GM12892 (cell line): Measurements from ENCODE around the gene LEMD2.

Experiments
- POLR2A ChIP-seq: IDR thresholded peaks from 2 replicates; pipeline ENCODE4 v1.6.1; 2011; ENCODE audit warnings: low read depth, low read length, control low read depth
- POLR2AphosphoS5 ChIP-seq: IDR thresholded peaks from 2 replicates; pipeline ENCODE4 v1.6.1; 2011; ENCODE audit warnings: low read depth, low read length, control low read depth
- TAF1 ChIP-seq: IDR thresholded peaks from 2 replicates; pipeline ENCODE4 v1.6.1; 2011; ENCODE audit warnings: low read depth, mild to moderate bottlenecking, control low read depth, low read length, borderline replicate concordance

DNA sequence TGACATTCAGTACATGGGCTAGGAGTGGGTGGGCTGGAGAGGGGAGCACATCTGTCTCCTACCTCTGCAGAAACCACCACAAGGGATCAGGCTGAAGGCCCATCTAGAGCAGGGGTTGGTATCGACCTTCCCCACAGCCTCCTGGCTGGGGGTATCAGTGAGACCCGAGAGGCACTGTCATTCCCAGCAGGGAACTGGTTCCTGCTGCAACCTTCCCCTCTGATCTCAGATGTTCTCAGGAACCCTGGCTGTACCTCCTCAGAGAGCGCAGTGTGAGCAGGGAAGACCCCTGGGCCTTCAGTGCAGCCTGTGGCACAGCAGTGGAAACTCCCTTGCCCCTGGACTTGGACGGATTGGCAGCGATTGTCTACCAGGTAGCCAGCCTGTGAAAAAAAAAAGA is 50.1 kb downstream of the LEMD2 start:
- no peak for TF ChIP-seq POLR2A
- no peak for TF ChIP-seq POLR2AphosphoS5
- no peak for TF ChIP-seq TAF1
